Endometrial microvascular endothelial cells (primary cell): ENCODE measurements around the gene SH3BGRL2. TPM values are rescaled to one million over a fixed set of nuclear protein-coding genes. Genes with fewer than 3 reads are reported as not detected.
"Not testable (repeated sequence)": the region's sequence is repeated elsewhere in the genome, so short reads cannot be mapped to it uniquely, and the experiment has no call there.

ENCODE experiments used
- in situ Hi-C: cut with HindIII; loops from 2 replicates; pipeline ENCODE4 v1.10.0; 2017; ENCODE audit warnings: low sequenced_read_pairs, low pct_unique_long_range_greater_than_20kb; ENCODE audit errors: inconsistent ontology term
- total RNA-seq: library from RNA; depleted of rRNA; stranded (reverse); fragments of >200 nt; gene quantifications from one replicate; pipeline ENCODE4 v1.2.3, GENCODE V29; 2015; ENCODE audit errors: inconsistent ontology term

The SH3BGRL2 gene
- total RNA-seq, 1 donor from 2014 or later = 19.6 TPM

- in situ Hi-C loops = no loop called here
Observed at GRCh38 chr6:79612457-79612856, 18.7 kb upstream of the SH3BGRL2 start.

DNA sequence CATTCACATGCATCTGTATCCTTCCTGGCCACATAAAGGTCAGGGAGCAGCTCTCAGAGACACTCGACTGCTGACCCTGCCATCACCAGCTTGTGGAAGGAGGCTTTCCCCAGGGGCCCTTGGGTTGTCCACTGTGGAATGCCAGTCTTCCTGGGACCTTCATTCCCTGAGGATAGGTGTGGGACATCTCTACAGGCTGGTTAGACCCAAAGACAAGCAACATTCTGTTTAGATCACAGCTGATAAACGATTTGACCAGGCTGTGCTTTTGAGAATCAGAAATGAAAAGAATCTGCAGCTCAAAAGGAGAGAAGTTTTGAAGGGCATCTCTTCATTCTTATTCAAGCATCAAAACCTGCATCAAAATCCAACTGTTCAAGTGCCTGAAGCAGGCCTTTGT lies 18.2 kb upstream of the SH3BGRL2 start:
- in situ Hi-C loops = no loop called here

DNA sequence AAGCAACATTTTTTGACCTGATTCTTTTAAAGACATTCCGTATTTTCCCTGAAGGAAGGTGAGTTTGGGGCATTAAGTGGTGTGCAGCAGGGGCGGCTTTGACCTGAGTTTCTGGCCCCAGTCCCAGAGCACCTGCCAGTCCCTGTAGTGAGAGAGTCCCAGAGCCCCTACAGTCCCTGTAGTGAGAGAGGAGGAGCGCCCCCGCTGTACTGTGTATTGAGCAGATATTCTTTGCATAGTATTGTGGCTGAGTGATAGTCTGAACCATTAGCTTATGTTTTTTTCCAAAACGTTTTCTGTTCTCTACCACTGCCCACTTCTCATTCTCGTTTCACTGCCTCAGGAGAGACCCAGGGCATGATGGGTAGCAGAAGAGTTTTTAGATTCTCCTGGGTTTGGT lies 17.2 kb upstream of the SH3BGRL2 start:
- in situ Hi-C loops = no loop called here

DNA sequence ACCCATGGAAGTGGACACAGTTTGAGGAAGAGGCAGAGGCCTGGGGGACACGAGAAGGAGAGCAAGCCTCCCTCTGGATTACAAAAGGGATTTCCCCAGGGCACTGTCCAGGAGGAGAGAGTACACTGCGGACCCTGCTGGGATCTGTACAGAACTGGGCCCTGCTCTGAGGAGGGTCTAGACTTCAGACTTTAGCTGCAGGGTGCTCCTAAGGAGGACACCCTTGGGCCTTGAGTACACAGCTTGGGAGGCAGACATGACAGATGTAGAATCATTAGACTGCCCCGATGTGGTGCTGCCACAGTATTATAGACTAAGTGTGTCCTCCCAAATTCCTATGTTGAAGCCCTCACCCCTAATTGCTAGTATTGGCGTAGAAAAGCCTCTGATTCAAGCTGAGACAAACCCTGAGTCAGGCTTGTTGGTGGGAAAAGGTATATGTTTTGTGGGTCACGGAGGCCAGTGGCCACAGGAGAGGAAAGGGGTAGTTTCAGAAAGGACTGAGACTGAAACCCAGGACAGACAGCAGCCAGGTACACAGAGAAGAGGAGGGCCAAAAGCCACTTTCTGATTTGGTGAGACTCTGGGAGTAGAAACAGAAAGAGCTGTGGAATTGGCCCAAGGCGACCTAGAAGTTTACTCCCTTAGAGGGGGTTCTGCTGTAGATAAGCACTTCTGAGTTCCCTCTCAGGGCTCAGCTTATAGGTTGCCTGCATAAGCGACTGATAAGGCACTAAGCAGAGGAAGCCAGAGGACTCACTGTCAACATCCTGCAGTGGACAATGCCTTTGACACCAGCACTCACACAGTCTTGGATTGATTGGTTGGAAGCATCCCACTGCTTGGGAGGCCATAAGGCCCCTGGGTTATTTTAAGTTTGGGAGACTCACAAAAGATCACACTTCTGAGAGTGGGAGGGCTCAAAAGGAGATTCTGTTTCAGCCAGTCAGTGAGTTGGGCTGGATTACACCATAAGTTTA lies 16.5 kb upstream of the SH3BGRL2 start:
- in situ Hi-C loops = no loop called here

- in situ Hi-C loops = no loop called here
Observed at GRCh38 chr6:79617518-79617941, 13.6 kb upstream of the SH3BGRL2 start.

GRCh38 chr6:79618425-79618824 lies 12.7 kb upstream of the SH3BGRL2 start:
- in situ Hi-C loops = not testable (repeated sequence)

DNA sequence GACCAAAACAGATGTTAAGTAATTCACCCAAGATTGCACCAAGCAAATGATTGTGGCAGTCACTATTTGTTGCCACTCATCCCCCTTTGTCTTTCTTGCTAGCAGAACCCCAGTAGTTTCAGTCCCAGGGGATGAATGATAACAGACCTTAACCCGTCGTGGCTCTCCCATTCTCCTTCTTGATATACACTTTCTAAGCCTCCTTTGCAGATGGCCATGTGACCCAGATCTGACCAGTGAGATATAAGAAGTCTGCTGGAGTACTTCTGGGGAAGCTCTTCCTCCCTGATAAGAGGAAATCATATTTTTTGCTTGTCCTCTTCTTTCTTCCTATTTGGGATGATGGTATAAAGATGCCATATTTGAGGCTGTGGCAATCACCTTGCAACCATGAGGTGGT lies 9.6 kb upstream of the SH3BGRL2 start:
- in situ Hi-C loops = no loop called here

DNA sequence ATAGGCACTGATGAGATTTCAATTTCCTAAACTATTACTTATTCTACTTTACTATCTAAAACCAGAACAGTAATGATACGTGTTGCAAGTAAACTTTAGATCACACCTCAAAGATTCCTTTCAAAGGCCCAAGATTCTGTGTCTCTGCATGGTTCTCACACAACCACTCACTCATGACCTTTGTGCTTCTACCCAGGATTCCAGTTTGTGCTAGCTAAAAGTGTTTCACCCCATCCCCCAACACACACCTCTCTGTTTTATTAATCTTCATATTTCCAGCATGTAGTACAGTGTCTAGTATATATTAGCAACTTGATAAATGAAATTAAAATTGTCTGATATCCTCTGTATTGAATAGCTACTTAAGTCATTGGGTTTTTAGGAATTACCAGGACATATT lies 8.8 kb upstream of the SH3BGRL2 start:
- in situ Hi-C loops = no loop called here

- in situ Hi-C loops = no loop called here
Observed at GRCh38 chr6:79623106-79623505, 8.0 kb upstream of the SH3BGRL2 start.

- in situ Hi-C loops = no loop called here
Observed at GRCh38 chr6:79625746-79626145, 5.4 kb upstream of the SH3BGRL2 start.

- in situ Hi-C loops = no loop called here
Observed at GRCh38 chr6:79626811-79627210, 4.3 kb upstream of the SH3BGRL2 start.

DNA sequence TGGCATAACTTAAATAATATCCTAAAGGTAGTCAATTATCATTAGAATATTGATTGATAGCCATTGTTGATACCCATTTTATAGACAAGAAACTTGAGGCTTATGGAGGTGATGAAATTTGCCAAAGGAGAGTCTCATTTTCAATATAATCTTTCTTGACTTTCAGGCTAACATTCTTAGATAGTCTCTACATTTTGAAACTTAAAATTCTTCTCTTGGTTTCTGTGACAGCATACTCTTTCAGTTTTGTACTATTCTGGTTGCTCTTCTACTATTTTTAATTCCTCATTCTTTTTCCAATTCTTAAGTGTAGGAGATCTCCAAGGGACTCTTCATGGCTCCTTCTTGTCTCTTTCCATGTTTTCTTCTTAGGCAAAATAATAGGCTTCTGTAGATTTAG lies 3.7 kb upstream of the SH3BGRL2 start:
- in situ Hi-C loops = no loop called here

DNA sequence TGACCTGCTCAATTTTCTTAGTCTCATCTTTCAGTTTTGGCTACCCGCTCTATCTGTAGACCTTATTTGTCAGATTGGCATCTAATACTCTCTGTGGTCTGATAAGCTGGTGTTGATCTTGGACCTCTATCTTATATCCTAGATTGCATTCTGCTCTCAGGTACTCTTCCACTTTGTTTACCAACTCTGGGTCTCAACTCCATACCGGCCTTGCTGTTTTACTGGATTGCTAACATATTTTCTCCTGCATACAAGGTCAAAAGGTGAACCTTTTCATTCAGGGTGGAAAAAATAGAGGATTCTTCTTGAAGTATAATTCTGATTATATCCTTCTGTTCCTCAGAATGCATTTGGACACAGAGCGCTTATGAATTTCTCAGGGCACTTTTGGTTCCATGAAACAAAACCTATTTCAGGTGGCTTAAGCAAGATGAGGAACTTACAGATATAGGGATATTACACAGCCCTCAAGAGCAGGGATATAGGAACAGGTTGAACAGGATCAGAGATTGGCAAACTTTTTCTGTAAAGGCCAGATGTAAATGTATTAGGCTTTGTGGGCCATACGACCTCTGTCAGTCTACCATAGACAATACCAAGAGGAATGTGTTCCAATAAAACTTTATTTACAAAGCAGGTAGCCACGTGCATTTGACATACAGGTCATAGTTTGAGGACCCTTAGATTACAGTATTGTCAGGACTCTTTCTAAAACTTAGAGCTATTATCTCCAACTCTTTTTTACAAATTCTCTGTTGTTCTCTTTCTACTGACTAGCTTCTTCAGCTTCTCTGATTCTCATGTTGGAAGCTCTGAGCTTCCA lies 2.5 kb upstream of the SH3BGRL2 start:
- in situ Hi-C loops = no loop called here

DNA sequence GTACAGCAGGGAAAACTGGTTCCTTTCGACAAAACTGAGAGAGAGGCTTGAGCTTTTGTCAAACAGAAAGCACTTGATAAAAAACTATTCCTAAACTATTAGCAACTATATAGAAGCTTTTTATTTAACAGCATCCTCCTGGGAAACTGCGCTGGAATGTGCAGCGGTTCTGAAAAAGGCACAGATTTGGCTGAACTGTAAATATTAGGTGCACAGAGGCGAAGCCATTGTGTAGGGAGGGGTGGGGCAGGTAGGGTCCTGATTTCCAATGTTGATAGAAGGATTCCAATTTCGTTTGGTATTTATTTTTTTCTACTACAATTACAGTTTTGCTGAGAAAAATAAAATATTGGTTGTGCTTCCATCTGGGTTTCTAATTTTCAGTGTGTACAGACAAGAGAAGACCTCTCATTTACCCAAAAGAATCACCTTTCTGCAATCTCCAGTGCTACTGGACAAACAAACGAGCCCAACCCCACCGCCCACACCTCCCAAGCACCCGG lies 698 bp upstream of the SH3BGRL2 start:
- in situ Hi-C loops = no loop called here

GRCh38 chr6:79631693-79632172 lies 604 bp downstream of the SH3BGRL2 start:
- in situ Hi-C loops = no loop called here

- in situ Hi-C loops = no loop called here
Observed at GRCh38 chr6:79632580-79632979, 1.5 kb downstream of the SH3BGRL2 start.

DNA sequence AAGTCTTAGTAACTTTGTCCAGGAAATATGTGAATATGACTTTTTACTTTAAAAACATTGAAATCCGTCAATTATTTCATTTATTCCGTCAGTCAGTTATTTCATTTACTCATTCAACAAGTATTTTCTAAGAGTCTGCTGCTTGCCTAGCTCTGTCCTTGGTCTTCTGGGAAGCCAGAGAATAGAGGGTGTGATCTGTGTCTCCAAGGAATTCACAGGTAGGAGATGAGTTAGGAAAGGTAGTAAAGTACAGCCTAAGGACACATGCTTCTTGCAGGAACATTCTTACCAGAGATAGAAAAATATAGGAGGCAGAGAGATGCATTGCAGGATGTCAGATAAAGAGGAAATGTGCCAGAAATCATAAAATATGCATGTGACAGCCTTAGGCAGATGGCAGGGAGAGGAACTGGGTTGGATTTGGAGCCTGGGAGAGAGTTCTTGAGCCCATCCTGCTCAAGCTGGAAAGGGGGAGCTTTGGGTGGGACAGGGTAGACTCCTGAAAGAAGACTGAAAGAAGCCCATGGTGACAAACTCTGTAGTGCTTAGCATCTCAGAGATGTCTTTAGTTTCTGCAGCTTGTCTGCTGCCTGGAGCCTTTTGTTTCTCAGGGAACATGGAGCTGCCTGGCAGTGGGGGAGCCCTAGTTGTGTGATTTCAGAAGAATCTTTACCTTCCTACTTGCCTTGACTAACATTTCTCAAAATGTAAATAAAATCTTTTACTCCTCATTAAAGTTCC lies 3.5 kb downstream of the SH3BGRL2 start:
- in situ Hi-C loops = no loop called here

DNA sequence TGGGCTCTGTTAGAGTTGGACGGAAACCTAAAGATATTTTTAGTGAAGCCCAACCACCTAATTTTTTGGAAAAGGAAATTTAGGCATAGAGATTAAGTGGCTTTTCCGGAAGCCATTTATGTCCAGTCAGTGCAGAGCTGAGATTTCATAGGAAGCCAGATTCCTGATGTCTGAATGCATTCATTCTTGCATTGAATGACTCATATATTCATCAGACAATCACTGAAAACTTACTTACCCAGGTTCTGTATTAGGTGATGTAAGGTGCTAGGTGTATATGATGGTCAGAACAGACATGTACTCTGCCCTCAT lies 4.1 kb downstream of the SH3BGRL2 start:
- in situ Hi-C loops = no loop called here

- in situ Hi-C loops = no loop called here
Observed at GRCh38 chr6:79636673-79637072, 5.5 kb downstream of the SH3BGRL2 start.
